Astrocyte of the cerebellum (primary cell): ENCODE data around the gene COG2.

Source experiments
- DNase-seq: peaks from one replicate; pipeline ENCODE4 v3.0.0-alpha.2; 2011; ENCODE audit warnings: low read depth
- H3K4me3 ChIP-seq: 2 replicates; pipeline ENCODE4 v1.5.1; 2011; ENCODE audit warnings: mild to moderate bottlenecking, low read depth, low read length, moderate library complexity
- CTCF ChIP-seq: IDR thresholded peaks from 2 replicates; pipeline ENCODE4 v1.5.1; 2012; ENCODE audit warnings: low read length, low read depth, moderate library complexity, mild to moderate bottlenecking; ENCODE audit errors: missing control alignments
- in situ Hi-C: cut with HindIII; loops from 2 replicates; pipeline ENCODE4 v1.10.0; 2017; ENCODE audit warnings: low sequenced_read_pairs

The COG2 gene

GRCh38 chr1:230684998-230685397, 42.7 kb downstream of the COG2 start:
- DNase-seq = no peak
- in situ Hi-C loops = no loop called here
- no peak overlapping the region for H3K4me3 ChIP-seq
- no peak for TF ChIP-seq CTCF

GRCh38 chr1:230686747-230687146, 44.5 kb downstream of the COG2 start:
- in situ Hi-C loops = no loop called here
- no peak for DNase-seq
- no peak for TF ChIP-seq CTCF
- H3K4me3 ChIP-seq = no peak overlapping the region

- no peak for DNase-seq
- in situ Hi-C loops = no loop called here
- H3K4me3 ChIP-seq = no peak overlapping the region
- TF ChIP-seq CTCF = no peak
Measured at GRCh38 chr1:230690101-230690500, 47.8 kb downstream of the COG2 start.

GRCh38 chr1:230691615-230692014, 49.3 kb downstream of the COG2 start:
- DNase-seq = no peak
- no peak overlapping the region for H3K4me3 ChIP-seq
- TF ChIP-seq CTCF = no peak
- in situ Hi-C loops = no loop called here

- in situ Hi-C loops = no loop called here
- no peak for TF ChIP-seq CTCF
- no peak for DNase-seq
Measured at GRCh38 chr1:230693221-230693620, 50.9 kb downstream of the COG2 start.

GRCh38 chr1:230693777-230694176, 51.5 kb downstream of the COG2 start:
- in situ Hi-C loops = no loop called here
- DNase-seq = no peak
- no peak for TF ChIP-seq CTCF
- no peak overlapping the region for H3K4me3 ChIP-seq

More at GRCh38 chr1:230693221-230693620, 50.9 kb downstream of the COG2 start:
- no peak overlapping the region for H3K4me3 ChIP-seq

GRCh38 chr1:230694464-230694863, 52.2 kb downstream of the COG2 start:
- in situ Hi-C loops = no loop called here
- TF ChIP-seq CTCF = no peak
- no peak for DNase-seq
- no peak overlapping the region for H3K4me3 ChIP-seq
